GDM1 (cell line): Measurements from ENCODE around the gene ARMC7.
A peak's percentile ranks its signal among the peaks of the same experiment; 100 is the strongest.
"Not testable (repeated sequence)": the region's sequence is repeated elsewhere in the genome, so short reads cannot be mapped to it uniquely, and the experiment has no call there.

Experiments used
- DNase-seq: peaks from one replicate; lab custom pipeline; 2025; lab: John Stamatoyannopoulos, UW

Gene ARMC7

DNA sequence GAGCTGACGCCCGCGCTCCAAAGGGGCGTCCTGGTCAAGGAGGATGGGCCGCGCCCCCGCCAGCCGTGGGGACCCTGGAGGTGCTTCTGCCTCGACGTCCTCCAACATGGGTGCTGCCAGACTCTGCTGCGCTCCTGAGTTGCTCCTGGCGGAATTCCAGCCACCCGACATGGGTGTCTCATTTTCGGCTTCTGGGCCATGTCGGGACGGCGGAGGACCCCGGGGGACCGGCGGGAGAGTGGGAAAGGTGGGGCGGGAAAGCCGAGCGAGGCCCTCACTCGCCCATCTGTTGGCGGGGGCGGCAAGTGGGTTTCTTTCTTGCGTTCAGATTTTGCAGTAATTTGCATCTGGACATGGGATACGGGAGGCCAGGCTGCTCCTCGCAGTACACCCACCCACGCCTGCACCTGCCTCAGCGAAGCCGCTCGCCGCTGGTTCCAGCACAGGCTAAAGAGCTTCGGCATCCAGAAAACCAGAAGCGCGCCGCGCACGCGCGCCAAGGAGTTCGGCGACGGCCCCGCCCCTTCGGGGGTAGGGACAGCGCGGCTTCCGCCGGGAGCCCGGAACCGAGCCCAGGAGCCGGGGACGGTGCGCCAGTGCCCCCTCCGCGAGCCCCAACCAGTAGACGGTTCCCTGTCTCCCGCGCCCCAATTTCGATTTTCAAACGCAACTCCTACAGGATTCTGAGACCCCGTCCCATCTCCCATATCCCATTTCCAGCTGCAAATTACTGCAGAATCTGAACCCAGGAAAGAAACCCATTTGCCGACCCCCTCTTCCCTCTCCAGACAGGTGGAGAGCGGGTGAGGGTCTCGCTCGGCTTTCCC lies at the start of gene ARMC7:
TSS of gene ARMC7 (plus strand) at position 563 of the 827 bp plus-strand sequence. CDS start 320 bp downstream, outside the sequence.
- DNase-seq = peak; percentile 71

DNA sequence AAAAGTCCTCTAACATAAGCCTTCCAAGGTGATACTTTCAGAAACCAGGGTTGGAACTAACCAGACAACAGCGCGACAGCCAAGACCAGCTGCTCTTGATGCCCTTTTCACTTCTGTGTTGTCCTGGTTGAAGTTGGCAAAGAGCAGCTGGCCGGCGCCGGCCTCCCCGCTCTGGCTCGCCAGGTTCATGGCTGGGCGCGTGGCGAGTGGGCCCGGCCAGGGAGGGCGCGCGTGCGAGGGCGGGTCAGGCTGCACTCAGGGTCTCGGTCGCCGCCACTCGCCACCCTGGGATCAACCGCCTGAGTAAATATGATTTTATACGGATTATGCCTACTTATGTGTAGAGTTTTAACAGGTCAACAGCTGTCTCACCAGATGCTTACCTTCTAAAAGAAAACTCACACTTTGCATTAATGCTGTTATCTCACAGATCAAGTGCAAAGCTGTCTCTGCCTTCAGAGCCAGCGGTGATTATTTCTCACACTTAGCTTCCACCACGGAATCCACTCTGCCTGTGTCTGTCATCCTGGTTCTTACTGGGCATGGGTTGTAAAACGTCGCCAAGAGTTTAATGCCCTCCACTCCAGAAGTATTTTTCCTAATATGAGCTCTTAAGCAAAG lies 49.2 kb upstream of the ARMC7 start:
- DNase-seq = no peak

GRCh38 chr17:75061055-75061438 lies 48.7 kb upstream of the ARMC7 start:
- no peak for DNase-seq

DNA sequence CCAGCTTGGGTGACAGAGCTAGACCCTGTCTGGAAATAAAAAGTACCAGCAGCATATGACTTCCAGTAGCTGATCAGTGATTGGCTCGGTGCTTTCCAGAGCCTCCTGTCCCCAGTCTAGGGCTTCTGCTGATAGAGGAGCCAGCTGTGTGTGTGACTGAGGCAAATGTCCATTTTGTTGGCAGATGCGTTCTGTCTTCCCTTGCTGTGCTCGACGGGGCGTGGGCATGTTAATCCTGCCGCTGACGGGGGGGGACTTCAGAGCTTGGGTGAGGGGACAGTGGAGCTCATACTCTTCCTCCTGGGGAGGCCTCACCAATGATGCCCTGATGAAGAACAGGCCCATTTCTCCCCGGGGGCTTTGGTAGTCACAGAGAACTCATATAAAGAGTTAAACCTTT lies 48.2 kb upstream of the ARMC7 start:
- no peak for DNase-seq

GRCh38 chr17:75063201-75063600 lies 46.6 kb upstream of the ARMC7 start:
- DNase-seq = no peak

DNA sequence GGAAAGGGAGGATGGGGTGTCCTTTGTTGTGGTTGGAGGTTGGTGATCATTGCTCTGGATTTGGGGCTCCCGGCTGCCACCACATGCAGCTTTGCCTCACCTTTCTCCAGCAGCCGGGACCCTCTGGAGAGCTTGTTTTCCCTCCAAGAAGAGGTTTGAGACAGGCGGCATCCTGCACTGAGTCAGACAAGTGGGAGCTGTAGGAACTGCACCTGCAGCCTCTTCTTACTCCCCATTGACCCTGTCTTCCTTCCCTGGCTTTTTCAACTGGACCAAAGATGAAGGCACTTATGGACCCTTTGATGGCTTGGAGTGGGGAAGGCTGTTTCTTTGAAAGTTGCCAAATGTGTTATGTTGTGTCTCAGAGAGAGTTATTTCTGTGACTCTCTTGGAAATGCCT lies 46.1 kb upstream of the ARMC7 start:
- DNase-seq = no peak

DNA sequence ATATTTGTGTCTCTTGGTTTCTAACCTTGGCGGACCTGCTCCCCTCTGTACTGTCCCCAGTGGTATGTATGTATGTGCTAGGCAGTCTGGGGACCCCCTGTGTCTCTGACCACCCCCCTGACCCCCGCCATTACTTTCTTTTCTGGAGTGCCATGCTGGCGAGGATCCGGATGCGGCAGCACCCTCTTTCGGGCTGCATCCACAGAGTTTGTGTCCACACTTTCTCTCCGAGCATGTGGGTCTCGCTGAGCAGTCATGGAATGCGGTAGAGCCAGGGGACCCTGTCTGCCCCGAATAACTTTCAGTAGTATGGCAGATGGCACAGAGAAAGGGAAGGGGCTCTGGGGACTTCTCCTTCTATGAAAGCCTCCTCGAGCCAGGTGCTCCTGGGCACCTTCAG lies 45.7 kb upstream of the ARMC7 start:
- DNase-seq = no peak

DNA sequence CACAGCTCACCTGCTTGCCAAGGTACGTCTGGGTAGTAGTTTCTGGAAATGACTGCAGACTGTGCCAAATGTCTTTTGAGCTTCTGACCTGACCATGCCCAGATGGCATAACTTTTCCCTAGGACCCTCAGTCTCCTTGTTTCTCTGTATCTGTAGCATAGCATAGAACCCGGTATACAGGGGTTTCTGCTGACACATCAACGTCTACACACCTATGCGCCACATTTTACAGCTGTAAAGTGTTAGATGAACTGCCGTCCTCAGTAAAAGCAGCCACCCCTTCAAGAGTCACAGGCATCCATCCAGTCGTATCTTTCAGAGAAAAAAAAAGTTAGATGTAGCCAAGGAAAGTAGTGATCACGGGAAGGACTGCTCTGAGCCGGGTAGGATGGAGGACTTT lies 45.3 kb upstream of the ARMC7 start:
- no peak for DNase-seq

- no peak for DNase-seq
Observed at GRCh38 chr17:75064867-75065561, 44.8 kb upstream of the ARMC7 start.

DNA sequence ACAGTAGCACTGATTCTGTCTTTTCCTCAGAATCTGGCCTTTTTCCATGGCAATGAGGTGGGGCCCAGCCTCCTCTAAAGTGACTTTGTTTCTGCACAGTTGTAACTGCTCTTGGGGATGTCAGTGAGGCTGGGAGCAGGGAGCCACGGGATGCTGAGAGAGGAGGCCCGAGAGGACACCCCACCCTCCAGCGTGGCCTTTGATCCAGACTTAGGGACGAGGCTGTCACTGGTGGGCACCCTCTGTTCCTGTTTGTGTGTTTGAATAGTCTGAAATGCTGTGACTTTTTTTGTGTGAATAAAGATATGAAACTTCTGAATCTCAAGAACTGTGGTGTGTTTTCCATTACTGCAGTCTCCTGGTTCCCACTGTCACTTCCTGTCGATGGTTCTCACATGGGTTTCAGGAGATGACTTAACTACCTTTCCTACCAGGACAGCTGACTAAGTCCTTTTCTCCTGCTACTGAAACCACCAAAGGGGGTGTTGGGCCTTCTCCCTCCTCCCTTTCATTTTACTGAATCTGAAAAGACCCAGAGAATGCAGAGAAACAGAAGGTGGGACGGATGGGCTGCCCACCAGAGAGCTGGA lies 44.1 kb upstream of the ARMC7 start:
- DNase-seq = no peak

- DNase-seq = peak; percentile 45
Observed at GRCh38 chr17:75067856-75068255, 41.9 kb upstream of the ARMC7 start.

GRCh38 chr17:75068750-75069149 lies 41.0 kb upstream of the ARMC7 start:
- no peak for DNase-seq

GRCh38 chr17:75069783-75070182 lies 40.0 kb upstream of the ARMC7 start:
- no peak for DNase-seq

GRCh38 chr17:75071478-75072271 lies 38.1 kb upstream of the ARMC7 start:
- DNase-seq = not testable (repeated sequence)

- not testable (repeated sequence) for DNase-seq
Observed at GRCh38 chr17:75072909-75073308, 36.9 kb upstream of the ARMC7 start.

GRCh38 chr17:75073618-75074047 lies 36.1 kb upstream of the ARMC7 start:
- DNase-seq = no peak

GRCh38 chr17:75074532-75074931 lies 35.2 kb upstream of the ARMC7 start:
- DNase-seq = no peak

GRCh38 chr17:75075597-75076336 lies 34.0 kb upstream of the ARMC7 start:
- no peak for DNase-seq

GRCh38 chr17:75077072-75077495 lies 32.7 kb upstream of the ARMC7 start:
- DNase-seq = no peak

DNA sequence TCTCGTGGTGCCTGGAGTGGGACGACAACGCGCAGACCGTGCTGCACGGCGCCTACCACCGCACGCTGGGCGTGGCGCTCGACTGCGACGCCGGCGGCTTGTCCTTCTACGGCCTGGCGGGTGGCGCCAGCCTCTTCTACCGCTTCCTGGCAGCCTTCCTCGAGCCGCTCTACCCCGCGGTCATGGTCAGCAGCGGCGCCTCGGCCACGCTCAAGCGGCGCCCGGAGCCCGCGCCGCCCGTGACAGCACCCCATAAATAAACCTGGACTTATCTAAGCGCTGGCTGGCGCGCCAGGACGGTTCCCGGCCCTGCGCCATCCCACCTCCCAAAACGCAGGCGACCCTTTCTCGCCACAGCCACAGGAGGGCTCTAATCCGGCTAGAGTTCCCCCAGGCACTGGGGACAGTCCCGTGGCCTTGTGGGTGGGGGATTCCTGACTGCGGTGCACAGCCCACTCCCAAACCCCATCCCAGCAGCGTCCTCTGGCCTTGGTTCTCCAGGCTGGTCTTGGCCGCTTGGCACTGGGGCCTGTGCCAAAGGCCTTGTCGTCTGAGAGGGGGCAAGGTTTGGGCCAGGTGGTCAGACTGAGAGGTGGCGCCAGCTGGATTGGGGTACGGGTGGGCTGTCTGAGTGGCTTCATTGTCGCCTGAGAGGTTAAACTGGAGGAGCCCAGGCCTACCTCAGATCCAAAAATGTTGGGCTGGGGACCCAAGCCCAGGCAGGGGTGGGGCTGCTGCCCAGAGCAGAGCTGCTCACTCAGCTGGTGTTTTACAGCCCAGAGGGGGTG lies 32.1 kb upstream of the ARMC7 start:
- no peak for DNase-seq
